Subcutaneous abdominal adipose tissue (tissue), 5 donors: ENCODE results near the gene VPS41.

ENCODE experiments used
- H3K27ac ChIP-seq: one replicate; pipeline ENCODE4 v1.7.0; 2013; ENCODE audit warnings: low read depth, mild to moderate bottlenecking, inconsistent platforms, low read length, moderate library complexity
- H3K27me3 ChIP-seq, 5 donors: one replicate each; pipeline ENCODE4 v1.7.0; 2013; ENCODE audit warnings: low read length in 5 of 5, inconsistent platforms in 1 of 5; ENCODE audit not compliant: control insufficient read depth in 5 of 5, insufficient read depth in 4 of 5
- H3K36me3 ChIP-seq, 5 donors: one replicate each; pipeline ENCODE4 v1.7.0; 2013; ENCODE audit warnings: low read length in 5 of 5; ENCODE audit not compliant: control insufficient read depth in 5 of 5, insufficient read depth in 5 of 5
- H3K4me1 ChIP-seq, 5 donors: one replicate each; pipeline ENCODE4 v1.7.0; 2013; ENCODE audit warnings: low read length in 5 of 5, mild to moderate bottlenecking in 3 of 5, moderate library complexity in 1 of 5; ENCODE audit not compliant: control insufficient read depth in 5 of 5, insufficient read depth in 5 of 5
- H3K4me3 ChIP-seq, 5 donors: one replicate each; pipeline ENCODE4 v1.7.0; 2013; ENCODE audit warnings: low read length in 5 of 5, low read depth in 1 of 5
- H3K9ac ChIP-seq, 5 donors: one replicate each; pipeline ENCODE4 v1.7.0; 2013; ENCODE audit warnings: low read length in 5 of 5, mild to moderate bottlenecking in 4 of 5, moderate library complexity in 3 of 5
- H3K9me3 ChIP-seq, 5 donors: one replicate each; pipeline ENCODE4 v1.7.0; 2013; ENCODE audit warnings: low read length in 5 of 5; ENCODE audit not compliant: control insufficient read depth in 5 of 5
- donor health status: healthy.
- donor health status: healthy.
- donor health status: healthy.
- donor health status: healthy.
- donor health status: healthy.

The VPS41 gene

GRCh38 chr7:38938001-38938485 lies 29.1 kb upstream of the VPS41 start:
- Histone ChIP-seq H3K4me1 (no peaks in the 10 kb centered on the region), H3K4me3 (no peak overlapping the region), H3K27ac (no peak overlapping the region), H3K36me3 (no peaks in the 10 kb centered on the region), H3K9me3 (no peaks in the 10 kb centered on the region), H3K9ac (no peak overlapping the region), H3K27me3 (no peaks in the 10 kb centered on the region)

DNA sequence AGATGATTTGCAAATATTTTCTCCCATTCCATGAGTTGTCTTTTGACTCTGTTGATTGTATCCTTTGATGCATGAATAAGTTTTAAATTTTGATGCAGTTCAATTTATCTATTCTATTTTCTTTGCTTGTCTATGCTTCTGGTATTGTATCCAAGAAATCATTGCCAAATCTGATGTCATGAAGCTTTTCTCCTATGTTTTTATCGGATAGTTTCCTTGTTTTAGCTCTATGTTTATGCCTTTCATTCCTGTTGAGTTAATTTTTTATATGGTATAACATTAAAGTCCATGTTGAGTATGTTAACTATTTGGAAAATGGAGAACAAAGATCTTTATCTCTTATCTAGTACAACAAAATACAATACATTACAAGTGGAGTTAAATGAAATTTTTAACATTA lies 27.6 kb upstream of the VPS41 start:
- Histone ChIP-seq H3K4me3 (no peak overlapping the region), H3K9ac (no peak overlapping the region), H3K4me1 (no peaks in the 10 kb centered on the region), H3K9me3 (no peaks in the 10 kb centered on the region), H3K36me3 (no peaks in the 10 kb centered on the region), H3K27ac (no peak overlapping the region), H3K27me3 (no peaks in the 10 kb centered on the region)

GRCh38 chr7:38934536-38934935 lies 25.5 kb upstream of the VPS41 start:
- no peaks in the 10 kb centered on the region for H3K27me3 ChIP-seq
- no peak overlapping the region for H3K4me3 ChIP-seq
- no peak overlapping the region for H3K9ac ChIP-seq
- H3K4me1 ChIP-seq: no peaks in the 10 kb centered on the region
- H3K36me3 ChIP-seq: no peaks in the 10 kb centered on the region
- H3K27ac ChIP-seq: no peak overlapping the region
- no peaks in the 10 kb centered on the region for H3K9me3 ChIP-seq

DNA sequence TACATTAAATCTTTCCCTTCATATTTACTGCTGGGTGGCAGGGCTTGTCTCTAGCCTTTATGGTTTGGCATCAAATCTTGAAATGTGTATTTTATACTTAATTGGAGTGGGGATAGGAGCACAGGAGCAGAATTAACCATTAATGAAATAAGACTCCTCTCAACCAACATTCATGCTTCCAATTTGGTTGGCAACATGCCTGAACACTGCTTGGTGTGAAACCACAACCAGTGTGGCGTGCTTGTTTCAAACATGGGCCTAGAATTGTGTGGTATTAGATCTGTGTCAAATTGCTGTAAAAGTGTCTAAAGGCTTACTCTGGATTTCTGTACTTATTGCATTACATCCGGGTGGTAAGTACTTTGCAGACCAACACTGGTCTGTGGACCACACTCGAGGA lies 25.1 kb upstream of the VPS41 start:
- Histone ChIP-seq H3K9ac (no peak overlapping the region), H3K36me3 (no peaks in the 10 kb centered on the region), H3K4me1 (no peaks in the 10 kb centered on the region), H3K4me3 (no peak overlapping the region), H3K27ac (no peak overlapping the region), H3K27me3 (no peaks in the 10 kb centered on the region), H3K9me3 (no peaks in the 10 kb centered on the region)

GRCh38 chr7:38932509-38933168 lies 23.6 kb upstream of the VPS41 start:
- no peak overlapping the region for H3K9ac ChIP-seq
- H3K4me3 ChIP-seq: no peak overlapping the region
- H3K9me3 ChIP-seq: no peaks in the 10 kb centered on the region
- no peaks in the 10 kb centered on the region for H3K27me3 ChIP-seq
- H3K36me3 ChIP-seq: no peaks in the 10 kb centered on the region
- H3K4me1 ChIP-seq: no peaks in the 10 kb centered on the region
- H3K27ac ChIP-seq: no peak overlapping the region

DNA sequence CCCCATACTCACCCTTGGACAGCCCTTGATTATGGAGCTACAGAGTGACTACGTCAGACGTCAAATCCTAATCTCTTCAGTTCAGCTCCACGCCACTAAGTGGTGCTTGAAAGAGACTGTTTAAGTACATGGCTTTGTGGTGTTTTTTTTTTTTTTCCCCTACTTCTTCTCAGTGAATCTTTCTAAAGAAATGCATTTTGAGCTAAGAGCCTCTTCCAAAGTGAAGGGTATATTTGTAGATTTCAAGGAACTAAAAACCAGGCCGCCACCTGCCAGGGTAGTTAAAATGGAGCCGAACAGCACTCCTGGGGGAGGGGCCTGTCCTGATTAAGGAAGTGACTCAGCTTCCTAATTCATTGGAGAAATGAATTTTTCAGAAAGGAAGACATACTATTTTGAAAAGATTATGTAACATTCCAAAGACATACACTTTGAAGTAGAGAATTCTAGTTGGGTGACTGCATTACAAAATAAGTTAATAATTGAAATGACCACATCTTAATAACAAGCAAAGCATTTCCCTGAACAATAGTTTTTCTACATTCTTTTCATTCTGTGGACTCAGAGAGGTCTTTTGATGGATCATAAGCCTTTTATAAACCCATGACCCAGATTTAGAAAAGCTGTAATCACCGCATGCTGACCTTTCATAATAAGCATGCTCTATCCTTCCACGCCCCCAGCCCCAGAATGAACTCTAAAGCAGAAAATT lies 20.6 kb upstream of the VPS41 start:
- Histone ChIP-seq H3K4me3 (no peak overlapping the region), H3K9ac (no peak overlapping the region), H3K27ac (no peak overlapping the region), H3K36me3 (no peaks in the 10 kb centered on the region), H3K4me1 (no peaks in the 10 kb centered on the region), H3K9me3 (no peaks in the 10 kb centered on the region), H3K27me3 (no peaks in the 10 kb centered on the region)

DNA sequence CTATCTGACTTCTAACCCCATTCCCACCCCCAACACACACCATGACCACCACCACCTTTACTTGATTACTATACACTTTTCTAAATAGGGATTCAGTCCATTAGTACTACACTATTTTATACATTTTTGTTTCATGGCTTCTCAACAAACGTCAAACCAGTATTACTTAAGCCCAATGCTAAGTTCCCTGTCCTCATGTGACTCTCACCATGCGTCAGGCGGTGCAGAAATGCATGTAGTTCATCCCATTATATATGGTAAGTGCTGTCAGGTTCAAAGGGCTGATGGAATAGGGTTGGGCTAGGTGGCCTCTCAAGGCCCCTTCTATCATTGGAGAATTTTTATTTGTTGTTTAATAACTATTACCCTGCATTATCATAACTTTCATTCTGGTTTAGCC lies 19.5 kb upstream of the VPS41 start:
- Histone ChIP-seq H3K4me3 (no peak overlapping the region), H3K27me3 (no peaks in the 10 kb centered on the region), H3K4me1 (no peaks in the 10 kb centered on the region), H3K36me3 (no peaks in the 10 kb centered on the region), H3K27ac (no peak overlapping the region), H3K9me3 (no peaks in the 10 kb centered on the region), H3K9ac (no peak overlapping the region)

- no peaks in the 10 kb centered on the region for H3K27me3 ChIP-seq
- no peaks in the 10 kb centered on the region for H3K4me1 ChIP-seq
- no peak overlapping the region for H3K27ac ChIP-seq
- no peak overlapping the region for H3K9ac ChIP-seq
- no peak overlapping the region for H3K4me3 ChIP-seq
- H3K9me3 ChIP-seq: no peaks in the 10 kb centered on the region
- no peaks in the 10 kb centered on the region for H3K36me3 ChIP-seq
These were observed 18.8 kb upstream of the VPS41 start for GRCh38 chr7:38927751-38928150.

- Histone ChIP-seq H3K4me3 (no peak overlapping the region), H3K27me3 (no peaks in the 10 kb centered on the region), H3K9ac (no peak overlapping the region), H3K27ac (no peak overlapping the region), H3K4me1 (no peaks in the 10 kb centered on the region), H3K9me3 (no peaks in the 10 kb centered on the region), H3K36me3 (no peaks in the 10 kb centered on the region)
These were observed 11.7 kb upstream of the VPS41 start for GRCh38 chr7:38920731-38921130.

GRCh38 chr7:38916396-38916795 lies 7.4 kb upstream of the VPS41 start:
- Histone ChIP-seq H3K27me3 (no peaks in the 10 kb centered on the region), H3K27ac (no peak overlapping the region), H3K4me1 (no peaks in the 10 kb centered on the region), H3K9me3 (no peaks in the 10 kb centered on the region), H3K9ac (no peak overlapping the region), H3K36me3 (no peaks in the 10 kb centered on the region), H3K4me3 (no peak overlapping the region)
